Measurements from ENCODE around the gene SORL1-AS1.

DNA sequence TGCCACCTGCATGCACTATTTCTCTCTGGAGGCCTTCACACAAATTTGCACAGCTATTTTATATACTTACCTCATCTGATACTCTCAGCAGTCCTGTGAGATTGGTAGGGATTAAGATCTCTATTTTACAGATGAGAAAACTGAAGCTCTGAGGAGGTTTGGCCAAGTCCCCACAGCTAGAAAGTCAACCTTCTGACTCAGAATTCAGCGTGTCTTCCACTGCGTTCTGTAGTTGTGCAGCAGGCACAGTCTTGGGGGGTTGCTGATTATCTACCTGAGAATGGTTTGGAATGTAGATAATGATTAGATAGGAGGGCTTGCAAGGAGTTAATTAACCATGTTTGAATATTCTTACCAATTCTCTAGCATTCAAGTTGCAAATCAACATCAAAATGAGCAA, 3.1 kb downstream of the SORL1-AS1 start:
- TF ChIP-seq CTCF (IDR thresholded peaks at IDR 0.05): no peak
- no peak for TF ChIP-seq ZFX (IDR thresholded peaks at IDR 0.05; ENCODE audit: borderline replicate concordance)
